ENCODE measurements around the gene NUP93. TPM values are rescaled to one million over a fixed set of nuclear protein-coding genes. Genes with fewer than 3 reads are reported as not detected.

The NUP93 gene
- polyA plus RNA-seq, 1 donor from 2014 or later, result 237 TPM

DNA sequence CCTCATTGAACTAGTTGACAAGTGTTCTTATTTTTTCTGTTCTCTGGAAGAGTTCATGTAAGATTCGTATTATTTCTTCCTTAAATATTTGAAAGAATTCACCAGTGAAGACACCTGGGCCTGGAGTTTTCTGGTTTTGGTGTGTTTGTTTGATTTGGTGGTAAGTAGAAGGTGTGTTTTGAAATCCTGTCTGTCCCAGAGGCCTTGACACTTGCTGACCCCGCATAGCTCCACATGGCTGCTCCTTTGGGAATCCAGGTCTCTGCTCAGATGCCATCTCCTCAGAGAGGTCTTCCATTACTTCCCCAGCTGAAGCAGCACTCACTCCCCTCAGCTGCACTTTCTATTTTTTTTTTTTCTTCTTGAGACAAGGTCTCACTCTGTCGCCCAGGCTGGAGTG, 5.7 kb upstream of the NUP93 start:
- Histone ChIP-seq H3K9me3 (ENCODE audit: low read length) (peaks cover 5% of the 10 kb centered on the region), H3K27me3 (ENCODE audit: insufficient read depth, low read depth, low read length) (no peaks in the 10 kb centered on the region), H3K4me2 (ENCODE audit: low read length) (no peak overlapping the region), H2AFZ (ENCODE audit: low read depth, low read length) (no peak overlapping the region), H4K20me1 (ENCODE audit: insufficient read depth) (no peaks in the 10 kb centered on the region), H3K9ac (ENCODE audit: low read length) (no peak overlapping the region), H3F3A (ENCODE audit: insufficient read depth, low read length, poor library complexity, severe bottlenecking) (no peaks in the 10 kb centered on the region), H3K27ac (ENCODE audit: low read length) (no peak overlapping the region), H3K36me3 (ENCODE audit: insufficient read depth, low read length) (no peaks in the 10 kb centered on the region), H3K9me2 (ENCODE audit: insufficient read depth, low read length) (no peaks in the 10 kb centered on the region), H3K79me2 (replicated peaks; ENCODE audit: insufficient read depth, low read length) (no peaks in the 10 kb centered on the region), H3K4me3 (ENCODE audit: low read length) (no peak overlapping the region)
- TF ChIP-seq SMC3 (conservative IDR thresholded peaks at IDR 0.05; ENCODE audit: poor library complexity), result no peak
- no peak for TF ChIP-seq MXI1 (conservative IDR thresholded peaks at IDR 0.05; ENCODE audit: poor library complexity, severe bottlenecking)
- TF ChIP-seq, protein P1, sequence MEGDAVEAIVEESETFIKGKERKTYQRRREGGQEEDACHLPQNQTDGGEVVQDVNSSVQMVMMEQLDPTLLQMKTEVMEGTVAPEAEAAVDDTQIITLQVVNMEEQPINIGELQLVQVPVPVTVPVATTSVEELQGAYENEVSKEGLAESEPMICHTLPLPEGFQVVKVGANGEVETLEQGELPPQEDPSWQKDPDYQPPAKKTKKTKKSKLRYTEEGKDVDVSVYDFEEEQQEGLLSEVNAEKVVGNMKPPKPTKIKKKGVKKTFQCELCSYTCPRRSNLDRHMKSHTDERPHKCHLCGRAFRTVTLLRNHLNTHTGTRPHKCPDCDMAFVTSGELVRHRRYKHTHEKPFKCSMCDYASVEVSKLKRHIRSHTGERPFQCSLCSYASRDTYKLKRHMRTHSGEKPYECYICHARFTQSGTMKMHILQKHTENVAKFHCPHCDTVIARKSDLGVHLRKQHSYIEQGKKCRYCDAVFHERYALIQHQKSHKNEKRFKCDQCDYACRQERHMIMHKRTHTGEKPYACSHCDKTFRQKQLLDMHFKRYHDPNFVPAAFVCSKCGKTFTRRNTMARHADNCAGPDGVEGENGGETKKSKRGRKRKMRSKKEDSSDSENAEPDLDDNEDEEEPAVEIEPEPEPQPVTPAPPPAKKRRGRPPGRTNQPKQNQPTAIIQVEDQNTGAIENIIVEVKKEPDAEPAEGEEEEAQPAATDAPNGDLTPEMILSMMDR (IDR thresholded peaks at IDR 0.05; ENCODE audit: poor library complexity, severe bottlenecking), result no peak
- TF ChIP-seq RAD21 (conservative IDR thresholded peaks at IDR 0.05), result no peak
- TF ChIP-seq, protein P2, sequence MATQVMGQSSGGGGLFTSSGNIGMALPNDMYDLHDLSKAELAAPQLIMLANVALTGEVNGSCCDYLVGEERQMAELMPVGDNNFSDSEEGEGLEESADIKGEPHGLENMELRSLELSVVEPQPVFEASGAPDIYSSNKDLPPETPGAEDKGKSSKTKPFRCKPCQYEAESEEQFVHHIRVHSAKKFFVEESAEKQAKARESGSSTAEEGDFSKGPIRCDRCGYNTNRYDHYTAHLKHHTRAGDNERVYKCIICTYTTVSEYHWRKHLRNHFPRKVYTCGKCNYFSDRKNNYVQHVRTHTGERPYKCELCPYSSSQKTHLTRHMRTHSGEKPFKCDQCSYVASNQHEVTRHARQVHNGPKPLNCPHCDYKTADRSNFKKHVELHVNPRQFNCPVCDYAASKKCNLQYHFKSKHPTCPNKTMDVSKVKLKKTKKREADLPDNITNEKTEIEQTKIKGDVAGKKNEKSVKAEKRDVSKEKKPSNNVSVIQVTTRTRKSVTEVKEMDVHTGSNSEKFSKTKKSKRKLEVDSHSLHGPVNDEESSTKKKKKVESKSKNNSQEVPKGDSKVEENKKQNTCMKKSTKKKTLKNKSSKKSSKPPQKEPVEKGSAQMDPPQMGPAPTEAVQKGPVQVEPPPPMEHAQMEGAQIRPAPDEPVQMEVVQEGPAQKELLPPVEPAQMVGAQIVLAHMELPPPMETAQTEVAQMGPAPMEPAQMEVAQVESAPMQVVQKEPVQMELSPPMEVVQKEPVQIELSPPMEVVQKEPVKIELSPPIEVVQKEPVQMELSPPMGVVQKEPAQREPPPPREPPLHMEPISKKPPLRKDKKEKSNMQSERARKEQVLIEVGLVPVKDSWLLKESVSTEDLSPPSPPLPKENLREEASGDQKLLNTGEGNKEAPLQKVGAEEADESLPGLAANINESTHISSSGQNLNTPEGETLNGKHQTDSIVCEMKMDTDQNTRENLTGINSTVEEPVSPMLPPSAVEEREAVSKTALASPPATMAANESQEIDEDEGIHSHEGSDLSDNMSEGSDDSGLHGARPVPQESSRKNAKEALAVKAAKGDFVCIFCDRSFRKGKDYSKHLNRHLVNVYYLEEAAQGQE (IDR thresholded peaks at IDR 0.05; ENCODE audit: borderline replicate concordance), result no peak
- no peak for TF ChIP-seq EZH2 (IDR thresholded peaks at IDR 0.05; ENCODE audit: borderline replicate concordance, insufficient read depth, low read length, poor library complexity, severe bottlenecking)
- TF ChIP-seq EP300 (conservative IDR thresholded peaks at IDR 0.05; ENCODE audit: poor library complexity, severe bottlenecking), result no peak
- TF ChIP-seq TAF1 (IDR thresholded peaks at IDR 0.05; ENCODE audit: low read depth), result no peak
- TF ChIP-seq POLR2AphosphoS5 (IDR thresholded peaks at IDR 0.05), result no peak

DNA sequence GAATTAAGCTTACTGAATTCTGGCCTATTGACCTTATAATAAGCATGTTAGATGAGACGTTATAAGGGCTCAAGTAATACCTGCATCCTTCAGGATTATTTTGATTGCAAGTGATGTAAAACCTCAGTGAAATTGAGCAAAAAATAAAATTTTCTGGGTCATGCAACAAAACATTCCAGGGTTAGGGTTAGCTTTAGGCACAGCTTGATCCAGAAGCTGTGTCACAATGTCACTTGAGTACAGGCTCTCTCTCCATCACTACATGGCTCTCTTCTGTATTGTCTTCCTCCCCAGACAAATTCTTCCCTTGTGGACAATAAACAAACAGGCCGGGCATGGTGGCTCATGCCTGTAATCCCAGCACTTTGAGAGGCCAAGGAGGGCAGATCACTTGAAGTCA, 3.6 kb upstream of the NUP93 start:
- Histone ChIP-seq H3K27ac (ENCODE audit: low read length) (no peak overlapping the region), H3K9ac (ENCODE audit: low read length) (no peak overlapping the region), H3K79me2 (replicated peaks; ENCODE audit: insufficient read depth, low read length) (peaks cover 11% of the 10 kb centered on the region), H3K9me3 (ENCODE audit: low read length) (peaks cover 5% of the 10 kb centered on the region), H3K27me3 (ENCODE audit: insufficient read depth, low read depth, low read length) (no peaks in the 10 kb centered on the region), H3K9me2 (ENCODE audit: insufficient read depth, low read length) (no peaks in the 10 kb centered on the region), H3F3A (ENCODE audit: insufficient read depth, low read length, poor library complexity, severe bottlenecking) (no peaks in the 10 kb centered on the region), H4K20me1 (ENCODE audit: insufficient read depth) (no peaks in the 10 kb centered on the region), H3K4me2 (ENCODE audit: low read length) (no peak overlapping the region), H2AFZ (ENCODE audit: low read depth, low read length) (no peak overlapping the region), H3K4me3 (ENCODE audit: low read length) (no peak overlapping the region), H3K36me3 (ENCODE audit: insufficient read depth, low read length) (no peaks in the 10 kb centered on the region)
- TF ChIP-seq, protein P1 (IDR thresholded peaks at IDR 0.05; ENCODE audit: poor library complexity, severe bottlenecking), result no peak
- TF ChIP-seq MXI1 (conservative IDR thresholded peaks at IDR 0.05; ENCODE audit: poor library complexity, severe bottlenecking), result no peak
